Choroid plexus epithelial cell (primary cell): ENCODE data around the gene ARHGEF3.
"Not testable (repeated sequence)": the region's sequence is repeated elsewhere in the genome, so short reads cannot be mapped to it uniquely, and the experiment has no call there.

ENCODE experiments used
- DNase-seq: peaks from one replicate; pipeline ENCODE4 v3.0.0-alpha.2; 2010; ENCODE audit warnings: low read depth
- H3K4me3 ChIP-seq: 2 replicates; pipeline ENCODE4 v1.5.1; 2011; ENCODE audit warnings: low read depth, mild to moderate bottlenecking, control low read depth, low read length, moderate library complexity
- TF ChIP-seq, protein P1 (sequence below): conservative IDR thresholded peaks from 2 replicates; pipeline ENCODE4 v1.5.1; 2011; ENCODE audit warnings: low read depth, mild to moderate bottlenecking, control low read depth, inconsistent platforms, low read length, moderate library complexity

ARHGEF3 gene

DNA sequence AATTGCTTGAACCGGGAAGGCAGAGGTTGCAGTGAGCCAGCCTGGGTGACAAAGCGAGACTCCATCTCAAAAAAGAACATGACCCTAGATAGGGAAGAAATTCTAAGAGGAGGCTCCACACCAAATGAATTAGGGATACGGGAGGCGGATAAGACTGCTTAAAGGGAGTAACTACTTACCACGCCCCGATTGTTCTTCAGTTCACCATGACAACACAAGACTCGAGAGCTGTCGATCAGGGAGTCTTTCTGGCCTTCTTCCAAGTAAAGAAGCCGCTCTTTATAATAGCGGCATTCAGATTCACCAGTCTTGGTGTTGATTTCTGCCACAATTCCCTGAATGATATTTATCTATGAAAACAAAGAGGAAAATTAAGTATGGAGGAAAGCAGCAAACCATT lies 64.7 kb downstream of the ARHGEF3 start:
- DNase-seq: no peak
- TF ChIP-seq, protein P1, sequence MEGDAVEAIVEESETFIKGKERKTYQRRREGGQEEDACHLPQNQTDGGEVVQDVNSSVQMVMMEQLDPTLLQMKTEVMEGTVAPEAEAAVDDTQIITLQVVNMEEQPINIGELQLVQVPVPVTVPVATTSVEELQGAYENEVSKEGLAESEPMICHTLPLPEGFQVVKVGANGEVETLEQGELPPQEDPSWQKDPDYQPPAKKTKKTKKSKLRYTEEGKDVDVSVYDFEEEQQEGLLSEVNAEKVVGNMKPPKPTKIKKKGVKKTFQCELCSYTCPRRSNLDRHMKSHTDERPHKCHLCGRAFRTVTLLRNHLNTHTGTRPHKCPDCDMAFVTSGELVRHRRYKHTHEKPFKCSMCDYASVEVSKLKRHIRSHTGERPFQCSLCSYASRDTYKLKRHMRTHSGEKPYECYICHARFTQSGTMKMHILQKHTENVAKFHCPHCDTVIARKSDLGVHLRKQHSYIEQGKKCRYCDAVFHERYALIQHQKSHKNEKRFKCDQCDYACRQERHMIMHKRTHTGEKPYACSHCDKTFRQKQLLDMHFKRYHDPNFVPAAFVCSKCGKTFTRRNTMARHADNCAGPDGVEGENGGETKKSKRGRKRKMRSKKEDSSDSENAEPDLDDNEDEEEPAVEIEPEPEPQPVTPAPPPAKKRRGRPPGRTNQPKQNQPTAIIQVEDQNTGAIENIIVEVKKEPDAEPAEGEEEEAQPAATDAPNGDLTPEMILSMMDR: no peak
- H3K4me3 ChIP-seq: no peak overlapping the region

GRCh38 chr3:56732109-56732508 lies 69.6 kb downstream of the ARHGEF3 start:
- TF ChIP-seq, protein P1: no peak
- DNase-seq: no peak
- H3K4me3 ChIP-seq: no peak overlapping the region

GRCh38 chr3:56725175-56725574 lies 76.6 kb downstream of the ARHGEF3 start:
- TF ChIP-seq, protein P1: no peak

GRCh38 chr3:56724676-56725075 lies 77.1 kb downstream of the ARHGEF3 start:
- TF ChIP-seq, protein P1: no peak
- no peak for DNase-seq
- H3K4me3 ChIP-seq: no peak overlapping the region

More at GRCh38 chr3:56725175-56725574, 76.6 kb downstream of the ARHGEF3 start:
- no peak for DNase-seq
- H3K4me3 ChIP-seq: no peak overlapping the region

GRCh38 chr3:56720849-56721248 lies 80.9 kb downstream of the ARHGEF3 start:
- no peak for DNase-seq
- no peak overlapping the region for H3K4me3 ChIP-seq
- TF ChIP-seq, protein P1: no peak

- H3K4me3 ChIP-seq, DNase-seq: not testable (repeated sequence)
These were observed 82.9 kb downstream of the ARHGEF3 start for GRCh38 chr3:56718809-56719208.

DNA sequence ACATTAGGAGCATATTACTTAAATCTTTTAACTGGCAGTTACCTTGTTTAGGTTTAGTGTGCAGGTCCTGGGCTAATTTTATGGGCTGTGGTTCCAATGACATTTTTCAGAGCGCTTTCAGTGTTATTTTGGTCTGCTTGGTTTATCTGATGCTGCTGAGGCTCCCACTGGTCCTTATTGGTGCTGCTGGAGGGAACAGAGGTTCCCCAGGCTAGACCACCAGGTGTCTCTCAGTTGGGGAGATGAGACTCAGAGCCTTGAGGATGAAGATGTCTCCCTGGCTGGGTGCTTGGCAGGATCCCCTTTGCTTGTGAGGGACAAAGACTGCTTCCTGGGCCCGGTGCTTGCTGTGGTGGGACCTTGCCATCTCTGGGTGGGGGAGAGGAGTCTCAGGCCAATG lies 90.4 kb downstream of the ARHGEF3 start:
- TF ChIP-seq, protein P1: no peak
- DNase-seq: no peak
- no peak overlapping the region for H3K4me3 ChIP-seq

DNA sequence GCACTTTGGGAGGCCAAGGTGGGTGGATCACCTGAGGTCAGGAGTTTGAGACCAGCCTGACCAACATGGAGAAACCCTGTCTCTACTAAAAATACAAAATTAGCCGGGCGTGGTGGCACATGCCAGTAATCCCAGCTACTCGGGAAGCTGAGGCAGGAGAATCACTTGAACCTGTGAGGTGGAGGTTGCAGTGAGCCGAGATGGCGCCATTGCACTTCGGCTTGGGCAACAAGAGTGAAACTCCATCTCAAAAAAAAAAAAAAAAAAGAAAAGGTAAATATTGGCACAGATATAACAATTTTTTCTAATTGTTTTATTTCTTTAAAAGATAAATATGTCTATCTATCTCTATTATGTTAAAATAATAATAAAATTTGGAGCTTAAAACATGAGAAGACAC lies 94.3 kb downstream of the ARHGEF3 start:
- DNase-seq, H3K4me3 ChIP-seq: not testable (repeated sequence)
